ENCODE results near the gene PLCB1. TPM values are rescaled to one million over a fixed set of nuclear protein-coding genes. Genes with fewer than 3 reads are reported as not detected.

Gene PLCB1
- total RNA-seq, 1 experiment from 2014 or later = 0.06 TPM

GRCh38 chr20:8212286-8212685 is 80.2 kb downstream of the PLCB1 start:
- no peak for DNase-seq (ENCODE audit: low read depth)

GRCh38 chr20:8213270-8213669 is 81.2 kb downstream of the PLCB1 start:
- DNase-seq (ENCODE audit: low read depth) = no peak

GRCh38 chr20:8213831-8214587 is 81.9 kb downstream of the PLCB1 start:
- no peak for DNase-seq (ENCODE audit: low read depth)

GRCh38 chr20:8215361-8215781 is 83.3 kb downstream of the PLCB1 start:
- no peak for DNase-seq (ENCODE audit: low read depth)

- DNase-seq (ENCODE audit: low read depth) = no peak
Observed at GRCh38 chr20:8216375-8217200, 84.5 kb downstream of the PLCB1 start.

GRCh38 chr20:8218861-8219260 is 86.8 kb downstream of the PLCB1 start:
- DNase-seq (ENCODE audit: low read depth) = no peak

GRCh38 chr20:8219403-8219802 is 87.3 kb downstream of the PLCB1 start:
- DNase-seq (ENCODE audit: low read depth) = no peak

GRCh38 chr20:8220716-8221115 is 88.7 kb downstream of the PLCB1 start:
- no peak for DNase-seq (ENCODE audit: low read depth)

GRCh38 chr20:8221887-8222419 is 89.9 kb downstream of the PLCB1 start:
- no peak for DNase-seq (ENCODE audit: low read depth)

GRCh38 chr20:8223091-8223870 is 91.2 kb downstream of the PLCB1 start:
- no peak for DNase-seq (ENCODE audit: low read depth)

- no peak for DNase-seq (ENCODE audit: low read depth)
Observed at GRCh38 chr20:8225658-8226057, 93.6 kb downstream of the PLCB1 start.

GRCh38 chr20:8226106-8226505 is 94.0 kb downstream of the PLCB1 start:
- no peak for DNase-seq (ENCODE audit: low read depth)

GRCh38 chr20:8227293-8227692 is 95.2 kb downstream of the PLCB1 start:
- no peak for DNase-seq (ENCODE audit: low read depth)

GRCh38 chr20:8228315-8228714 is 96.2 kb downstream of the PLCB1 start:
- DNase-seq (ENCODE audit: low read depth) = no peak

- DNase-seq (ENCODE audit: low read depth) = no peak
Observed at GRCh38 chr20:8229090-8229489, 97.0 kb downstream of the PLCB1 start.

- DNase-seq (ENCODE audit: low read depth) = no peak
Observed at GRCh38 chr20:8231038-8231437, 99.0 kb downstream of the PLCB1 start.

GRCh38 chr20:8232332-8232731 is 100.3 kb downstream of the PLCB1 start:
- no peak for DNase-seq (ENCODE audit: low read depth)

- DNase-seq (ENCODE audit: low read depth) = no peak
Observed at GRCh38 chr20:8234580-8234979, 102.5 kb downstream of the PLCB1 start.

GRCh38 chr20:8242066-8242465 is 110.0 kb downstream of the PLCB1 start:
- DNase-seq (ENCODE audit: low read depth) = no peak

- DNase-seq (ENCODE audit: low read depth) = no peak
Observed at GRCh38 chr20:8242827-8243724, 111.0 kb downstream of the PLCB1 start.

GRCh38 chr20:8244637-8245036 is 112.6 kb downstream of the PLCB1 start:
- DNase-seq (ENCODE audit: low read depth) = no peak
